ENCODE measurements around the gene FCHSD1.
"Not testable (repeated sequence)": the region's sequence is repeated elsewhere in the genome, so short reads cannot be mapped to it uniquely, and the experiment has no call there.

- TF ChIP-seq, protein P1, sequence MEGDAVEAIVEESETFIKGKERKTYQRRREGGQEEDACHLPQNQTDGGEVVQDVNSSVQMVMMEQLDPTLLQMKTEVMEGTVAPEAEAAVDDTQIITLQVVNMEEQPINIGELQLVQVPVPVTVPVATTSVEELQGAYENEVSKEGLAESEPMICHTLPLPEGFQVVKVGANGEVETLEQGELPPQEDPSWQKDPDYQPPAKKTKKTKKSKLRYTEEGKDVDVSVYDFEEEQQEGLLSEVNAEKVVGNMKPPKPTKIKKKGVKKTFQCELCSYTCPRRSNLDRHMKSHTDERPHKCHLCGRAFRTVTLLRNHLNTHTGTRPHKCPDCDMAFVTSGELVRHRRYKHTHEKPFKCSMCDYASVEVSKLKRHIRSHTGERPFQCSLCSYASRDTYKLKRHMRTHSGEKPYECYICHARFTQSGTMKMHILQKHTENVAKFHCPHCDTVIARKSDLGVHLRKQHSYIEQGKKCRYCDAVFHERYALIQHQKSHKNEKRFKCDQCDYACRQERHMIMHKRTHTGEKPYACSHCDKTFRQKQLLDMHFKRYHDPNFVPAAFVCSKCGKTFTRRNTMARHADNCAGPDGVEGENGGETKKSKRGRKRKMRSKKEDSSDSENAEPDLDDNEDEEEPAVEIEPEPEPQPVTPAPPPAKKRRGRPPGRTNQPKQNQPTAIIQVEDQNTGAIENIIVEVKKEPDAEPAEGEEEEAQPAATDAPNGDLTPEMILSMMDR (IDR thresholded peaks at IDR 0.05): not testable (repeated sequence)
- TF ChIP-seq POLR2A, POLR2AphosphoS5 (IDR thresholded peaks at IDR 0.05): not testable (repeated sequence)
Observed at GRCh38 chr5:141609921-141610320, 41.3 kb downstream of the FCHSD1 start.

Measured in prostate gland (tissue), 2 donors.